HCT116 (cell line): Measurements from ENCODE around the gene RAET1E. TPM values are rescaled to one million over a fixed set of nuclear protein-coding genes. Genes with fewer than 3 reads are reported as not detected.

ENCODE experiments used
- ATAC-seq: fragments of 200-7000 bp; cut with Tn5 transposase; 2 replicates; pipeline ENCODE4 v1.9.1; 2020; ENCODE audit warnings: mild to moderate bottlenecking, moderate library complexity
- BruUV-seq: library from RNA; stranded (reverse); fragments of 400-500 nt; replicated peaks from 2 replicates; lab custom pipeline; 2021; lab: Mats Ljungman, UMichigan
- CTCF ChIA-PET: fragments of 300-600 bp; sonication (Branson Sonifier 250); formaldehyde crosslinking; loops from one replicate; lab custom pipeline; 2021; ENCODE audit warnings: antibody characterized with exemption; lab: Charles Lee
- POLR2A ChIA-PET: fragments of 300-600, 350-600 bp; sonication (Branson Sonifier 250); formaldehyde crosslinking; loops from one replicate; lab custom pipeline; 2021; ENCODE audit warnings: antibody characterized with exemption; lab: Charles Lee
- RAD21 ChIA-PET, 2 experiments: fragments of 300-600 bp; sonication (Branson Sonifier 250); formaldehyde crosslinking; loops; one replicate each; lab custom pipeline; 2023; ENCODE audit warnings: low total read pairs in 2 of 2; ENCODE audit not compliant: uncharacterized antibody in 2 of 2, unreplicated experiment in 2 of 2, low non-redundant PET in 1 of 2; lab: Charles Lee
- DNase-seq: peaks from one replicate; pipeline ENCODE4 v3.0.0-alpha.2; 2010; ENCODE audit warnings: low read depth, low spot score
- H2AFZ ChIP-seq: fragments of 200-600 bp; shearing (Covaris generic), sonication (generic); 2 replicates; pipeline ENCODE4 v1.6.1; 2017; ENCODE audit warnings: low read depth, mixed run types, mixed read lengths, antibody characterized with exemption, low read length; ENCODE audit not compliant: poor library complexity, severe bottlenecking
- H3K27ac ChIP-seq: 2 replicates; pipeline ENCODE4 v1.5.1; 2012; ENCODE audit warnings: low read depth, low read length
- H3K27me3 ChIP-seq: fragments of 200-600 bp; sonication (generic); 2 replicates; pipeline ENCODE4 v1.6.1; 2016; ENCODE audit warnings: mixed run types, low read length, mixed read lengths; ENCODE audit not compliant: insufficient read depth
- H3K36me3 ChIP-seq, 2 experiments: fragments of 200-500 bp in 1 of 2; fragments of 200-600 bp in 1 of 2; sonication (Bioruptor generic) in 1 of 2; sonication (generic) in 1 of 2; 2 replicates each; pipeline versions ENCODE4 v1.5.1 to v1.6.1; 2014 to 2016; ENCODE audit warnings: low read length in 2 of 2, inconsistent platforms in 1 of 2, mixed read lengths in 1 of 2, mixed run types in 1 of 2; ENCODE audit not compliant: insufficient read depth in 2 of 2, control insufficient read depth in 1 of 2
- H3K4me1 ChIP-seq, 2 experiments: fragments of 200-600 bp in 1 of 2; sonication (generic) in 1 of 2; 2 replicates each; pipeline versions ENCODE4 v1.5.1 to v1.6.1; 2012 to 2017; ENCODE audit warnings: low read length in 2 of 2, inconsistent platforms in 1 of 2, mild to moderate bottlenecking in 1 of 2, mixed read lengths in 1 of 2, mixed run types in 1 of 2, moderate library complexity in 1 of 2; ENCODE audit not compliant: insufficient read depth in 2 of 2, control insufficient read depth in 1 of 2
- H3K4me2 ChIP-seq: fragments of 200-600 bp; sonication (generic); 2 replicates; pipeline ENCODE4 v1.6.1; 2017; ENCODE audit warnings: mixed run types, low read length, mixed read lengths
- H3K4me3 ChIP-seq, 2 experiments: fragments of 200-600 bp in 1 of 2; sonication (generic) in 1 of 2; replicated peaks in 1 of 2; 2 replicates each; pipeline ENCODE4 v1.5.1; 2011 to 2016; ENCODE audit warnings: low read length in 2 of 2, control low read depth in 1 of 2, low read depth in 1 of 2, mild to moderate bottlenecking in 1 of 2, mixed read lengths in 1 of 2, mixed run types in 1 of 2
- H3K79me2 ChIP-seq: fragments of 200-600 bp; sonication (generic); 2 replicates; pipeline ENCODE4 v1.6.1; 2017; ENCODE audit warnings: mild to moderate bottlenecking, mixed run types, low read length, moderate library complexity, mixed read lengths; ENCODE audit not compliant: insufficient read depth
- H3K9ac ChIP-seq: fragments of 200-600 bp; sonication (generic); 2 replicates; pipeline ENCODE4 v1.6.1; 2016; ENCODE audit warnings: low read length, mixed read lengths
- H3K9me2 ChIP-seq: fragments of 200-600 bp; sonication (generic), shearing (Covaris generic); 2 replicates; pipeline ENCODE4 v1.6.1; 2017; ENCODE audit warnings: mixed run types, mild to moderate bottlenecking, moderate library complexity; ENCODE audit not compliant: insufficient read depth
- H3K9me3 ChIP-seq, 2 experiments: fragments of 200-500 bp in 1 of 2; fragments of 200-600 bp in 1 of 2; sonication (Bioruptor generic) in 1 of 2; sonication (generic) in 1 of 2; 2 replicates each; pipeline ENCODE4 v1.6.1; 2014 to 2017; ENCODE audit warnings: low read length in 2 of 2, mixed read lengths in 2 of 2, inconsistent platforms in 1 of 2, low read depth in 1 of 2, mild to moderate bottlenecking in 1 of 2, mixed run types in 1 of 2, moderate library complexity in 1 of 2; ENCODE audit not compliant: control insufficient read depth in 1 of 2, insufficient read depth in 1 of 2
- H4K20me1 ChIP-seq: fragments of 200-600 bp; sonication (generic), shearing (Covaris generic); 2 replicates; pipeline ENCODE4 v1.6.1; 2017; ENCODE audit warnings: mixed run types, mild to moderate bottlenecking, moderate library complexity; ENCODE audit not compliant: insufficient read depth
- CBX3 ChIP-seq: IDR thresholded peaks from 2 replicates; pipeline ENCODE4 v1.6.1; 2012; ENCODE audit warnings: low read depth
- CEBPB ChIP-seq: IDR thresholded peaks from 2 replicates; pipeline ENCODE4 v1.6.1; 2012; ENCODE audit warnings: low read depth
- EGR1 ChIP-seq: IDR thresholded peaks from 2 replicates; pipeline ENCODE4 v1.6.1; 2012; ENCODE audit warnings: low read depth
- ELF1 ChIP-seq: IDR thresholded peaks from 2 replicates; pipeline ENCODE4 v1.6.1; 2012; ENCODE audit warnings: low read depth, borderline replicate concordance
- EZH2 ChIP-seq: fragments of 200-600 bp; sonication (generic); IDR thresholded peaks from 2 replicates; pipeline ENCODE4 v1.6.1; 2017; ENCODE audit warnings: antibody characterized with exemption, mixed run types
- EZH2phosphoT487 ChIP-seq: fragments of 200-600 bp; IDR thresholded peaks from 2 replicates; pipeline ENCODE4 v1.6.1; 2018; ENCODE audit warnings: antibody characterized with exemption, borderline replicate concordance
- JUND ChIP-seq: IDR thresholded peaks from 2 replicates; pipeline ENCODE4 v1.6.1; 2012
- POLR2A ChIP-seq: IDR thresholded peaks from 2 replicates; pipeline ENCODE4 v1.7.0; 2011; ENCODE audit warnings: borderline replicate concordance; ENCODE audit not compliant: insufficient read depth, insufficient read length; ENCODE audit errors: extremely low read depth
- POLR2AphosphoS5 ChIP-seq: IDR thresholded peaks from 2 replicates; pipeline ENCODE4 v1.6.1; 2011; ENCODE audit warnings: mild to moderate bottlenecking, low read depth, low read length, moderate library complexity
- RAD21 ChIP-seq: IDR thresholded peaks from 2 replicates; pipeline ENCODE4 v1.6.1; 2012; ENCODE audit warnings: low read depth, mild to moderate bottlenecking
- SP1 ChIP-seq: IDR thresholded peaks from 2 replicates; pipeline ENCODE4 v1.6.1; 2012; ENCODE audit warnings: low read depth
- TCF7L2 ChIP-seq: IDR thresholded peaks from 2 replicates; pipeline ENCODE4 v1.7.0; 2011; ENCODE audit warnings: borderline replicate concordance, inconsistent platforms; ENCODE audit not compliant: insufficient read depth, insufficient read length; ENCODE audit errors: extremely low read depth
- YY1 ChIP-seq: IDR thresholded peaks from 2 replicates; pipeline ENCODE4 v1.6.1; 2011; ENCODE audit warnings: low read length, low read depth, moderate library complexity, mild to moderate bottlenecking; ENCODE audit not compliant: insufficient replicate concordance; ENCODE audit errors: extremely low read depth
- ZFX ChIP-seq: fragments of 450-650 bp; IDR thresholded peaks from 2 replicates; pipeline ENCODE4 v1.6.1; 2017
- intact Hi-C: fragments of 100-400 bp; cut with micrococcal nuclease; formaldehyde crosslinking; loops from 2 replicates; pipeline ENCODE4 v1.10.0; 2022
- total RNA-seq: library from RNA; stranded (reverse); gene quantifications from one replicate; pipeline ENCODE4 v1.2.1, GENCODE V29; 2021; ENCODE audit not compliant: unreplicated experiment
- TF ChIP-seq, protein P1 (sequence below): IDR thresholded peaks from 2 replicates; pipeline ENCODE4 v1.6.1; 2012
- TF ChIP-seq, protein P2 (sequence below): IDR thresholded peaks from 2 replicates; pipeline ENCODE4 v1.6.1; 2011; ENCODE audit warnings: mild to moderate bottlenecking, low read length, moderate library complexity; ENCODE audit not compliant: insufficient replicate concordance; ENCODE audit errors: extremely low read depth
- TF ChIP-seq, protein P3 (sequence below), 3 experiments: fragments of 200-600 bp in 1 of 3; sonication (generic) in 1 of 3; IDR thresholded peaks in 2 of 3; conservative IDR thresholded peaks in 1 of 3; 2 replicates each; pipeline ENCODE4 v1.5.1; 2012 to 2017; ENCODE audit warnings: low read depth in 2 of 3, low read length in 2 of 3, antibody characterized with exemption in 1 of 3, borderline replicate concordance in 1 of 3, control low read depth in 1 of 3, mild to moderate bottlenecking in 1 of 3, mixed read lengths in 1 of 3, mixed run types in 1 of 3, moderate library complexity in 1 of 3; ENCODE audit not compliant: insufficient read depth in 1 of 3
- TF ChIP-seq, protein P4 (sequence below): IDR thresholded peaks from 2 replicates; pipeline ENCODE4 v1.6.1; 2012; ENCODE audit warnings: low read depth
- TF ChIP-seq, protein P5 (sequence below): IDR thresholded peaks from 2 replicates; pipeline ENCODE4 v1.6.1; 2012

The RAET1E gene
- total RNA-seq, 1 experiment from 2014 or later = 3.9 TPM

DNA sequence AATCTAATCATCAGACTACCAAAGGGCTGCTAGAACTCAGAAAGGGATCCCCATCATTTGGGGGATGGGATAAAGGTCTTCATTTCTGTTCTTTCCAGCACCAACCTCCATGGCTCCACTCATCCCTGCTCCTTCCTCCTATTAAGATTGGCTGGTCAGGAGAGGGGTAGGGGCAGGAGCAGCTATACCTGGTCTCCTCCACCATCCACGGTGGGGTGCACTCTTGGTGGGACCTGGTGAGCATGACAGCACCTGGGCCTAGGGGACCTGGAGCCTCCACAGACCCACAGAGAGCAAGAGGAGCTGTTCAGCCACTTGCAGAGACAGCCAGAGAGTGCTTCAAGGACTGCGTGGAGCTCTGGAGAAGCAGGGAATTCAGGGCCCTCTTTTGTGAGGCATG lies 37.8 kb upstream of the RAET1E start:
- intact Hi-C loops = loop anchor here (2.0 kb wide), 2 partner anchors 81 to 459 kb away; no protein-coding TSS in a partner anchor
- Histone ChIP-seq H3K4me3 (no peak overlapping the region), H3K9me2 (no peaks in the 10 kb centered on the region), H3K36me3 (no peaks in the 10 kb centered on the region), H3K27ac (no peak overlapping the region), H2AFZ (no peak overlapping the region), H3K9me3 (no peaks in the 10 kb centered on the region)
- ATAC-seq = no peak
- ChIA-PET RAD21 (no interaction called here), CTCF (interaction anchor here (1.3 kb wide), 1 partner anchor 81 kb away, joined by 3 read pairs; no protein-coding TSS in a partner anchor)
- BruUV-seq = no TSS peak
- TF ChIP-seq, protein P1, sequence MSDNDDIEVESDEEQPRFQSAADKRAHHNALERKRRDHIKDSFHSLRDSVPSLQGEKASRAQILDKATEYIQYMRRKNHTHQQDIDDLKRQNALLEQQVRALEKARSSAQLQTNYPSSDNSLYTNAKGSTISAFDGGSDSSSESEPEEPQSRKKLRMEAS = no peak
- TF ChIP-seq, protein P2, sequence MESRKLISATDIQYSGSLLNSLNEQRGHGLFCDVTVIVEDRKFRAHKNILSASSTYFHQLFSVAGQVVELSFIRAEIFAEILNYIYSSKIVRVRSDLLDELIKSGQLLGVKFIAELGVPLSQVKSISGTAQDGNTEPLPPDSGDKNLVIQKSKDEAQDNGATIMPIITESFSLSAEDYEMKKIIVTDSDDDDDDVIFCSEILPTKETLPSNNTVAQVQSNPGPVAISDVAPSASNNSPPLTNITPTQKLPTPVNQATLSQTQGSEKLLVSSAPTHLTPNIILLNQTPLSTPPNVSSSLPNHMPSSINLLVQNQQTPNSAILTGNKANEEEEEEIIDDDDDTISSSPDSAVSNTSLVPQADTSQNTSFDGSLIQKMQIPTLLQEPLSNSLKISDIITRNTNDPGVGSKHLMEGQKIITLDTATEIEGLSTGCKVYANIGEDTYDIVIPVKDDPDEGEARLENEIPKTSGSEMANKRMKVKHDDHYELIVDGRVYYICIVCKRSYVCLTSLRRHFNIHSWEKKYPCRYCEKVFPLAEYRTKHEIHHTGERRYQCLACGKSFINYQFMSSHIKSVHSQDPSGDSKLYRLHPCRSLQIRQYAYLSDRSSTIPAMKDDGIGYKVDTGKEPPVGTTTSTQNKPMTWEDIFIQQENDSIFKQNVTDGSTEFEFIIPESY = no peak
- TF ChIP-seq POLR2A (no peak), YY1 (no peak), ZFX (no peak), ELF1 (no peak), JUND (no peak), CEBPB (no peak), EZH2 (no peak), EZH2phosphoT487 (no peak), SP1 (no peak), POLR2AphosphoS5 (no peak), CBX3 (no peak), TCF7L2 (no peak), EGR1 (no peak), RAD21 (no peak)
- TF ChIP-seq, protein P3, sequence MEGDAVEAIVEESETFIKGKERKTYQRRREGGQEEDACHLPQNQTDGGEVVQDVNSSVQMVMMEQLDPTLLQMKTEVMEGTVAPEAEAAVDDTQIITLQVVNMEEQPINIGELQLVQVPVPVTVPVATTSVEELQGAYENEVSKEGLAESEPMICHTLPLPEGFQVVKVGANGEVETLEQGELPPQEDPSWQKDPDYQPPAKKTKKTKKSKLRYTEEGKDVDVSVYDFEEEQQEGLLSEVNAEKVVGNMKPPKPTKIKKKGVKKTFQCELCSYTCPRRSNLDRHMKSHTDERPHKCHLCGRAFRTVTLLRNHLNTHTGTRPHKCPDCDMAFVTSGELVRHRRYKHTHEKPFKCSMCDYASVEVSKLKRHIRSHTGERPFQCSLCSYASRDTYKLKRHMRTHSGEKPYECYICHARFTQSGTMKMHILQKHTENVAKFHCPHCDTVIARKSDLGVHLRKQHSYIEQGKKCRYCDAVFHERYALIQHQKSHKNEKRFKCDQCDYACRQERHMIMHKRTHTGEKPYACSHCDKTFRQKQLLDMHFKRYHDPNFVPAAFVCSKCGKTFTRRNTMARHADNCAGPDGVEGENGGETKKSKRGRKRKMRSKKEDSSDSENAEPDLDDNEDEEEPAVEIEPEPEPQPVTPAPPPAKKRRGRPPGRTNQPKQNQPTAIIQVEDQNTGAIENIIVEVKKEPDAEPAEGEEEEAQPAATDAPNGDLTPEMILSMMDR (IDR thresholded peaks at IDR 0.05 in 2 of 3, conservative IDR thresholded peaks at IDR 0.05 in 1 of 3; ENCODE audit: borderline replicate concordance in 1 of 3, insufficient read depth in 1 of 3, low read depth in 2 of 3, low read length in 2 of 3) = no peak
- TF ChIP-seq, protein P4, sequence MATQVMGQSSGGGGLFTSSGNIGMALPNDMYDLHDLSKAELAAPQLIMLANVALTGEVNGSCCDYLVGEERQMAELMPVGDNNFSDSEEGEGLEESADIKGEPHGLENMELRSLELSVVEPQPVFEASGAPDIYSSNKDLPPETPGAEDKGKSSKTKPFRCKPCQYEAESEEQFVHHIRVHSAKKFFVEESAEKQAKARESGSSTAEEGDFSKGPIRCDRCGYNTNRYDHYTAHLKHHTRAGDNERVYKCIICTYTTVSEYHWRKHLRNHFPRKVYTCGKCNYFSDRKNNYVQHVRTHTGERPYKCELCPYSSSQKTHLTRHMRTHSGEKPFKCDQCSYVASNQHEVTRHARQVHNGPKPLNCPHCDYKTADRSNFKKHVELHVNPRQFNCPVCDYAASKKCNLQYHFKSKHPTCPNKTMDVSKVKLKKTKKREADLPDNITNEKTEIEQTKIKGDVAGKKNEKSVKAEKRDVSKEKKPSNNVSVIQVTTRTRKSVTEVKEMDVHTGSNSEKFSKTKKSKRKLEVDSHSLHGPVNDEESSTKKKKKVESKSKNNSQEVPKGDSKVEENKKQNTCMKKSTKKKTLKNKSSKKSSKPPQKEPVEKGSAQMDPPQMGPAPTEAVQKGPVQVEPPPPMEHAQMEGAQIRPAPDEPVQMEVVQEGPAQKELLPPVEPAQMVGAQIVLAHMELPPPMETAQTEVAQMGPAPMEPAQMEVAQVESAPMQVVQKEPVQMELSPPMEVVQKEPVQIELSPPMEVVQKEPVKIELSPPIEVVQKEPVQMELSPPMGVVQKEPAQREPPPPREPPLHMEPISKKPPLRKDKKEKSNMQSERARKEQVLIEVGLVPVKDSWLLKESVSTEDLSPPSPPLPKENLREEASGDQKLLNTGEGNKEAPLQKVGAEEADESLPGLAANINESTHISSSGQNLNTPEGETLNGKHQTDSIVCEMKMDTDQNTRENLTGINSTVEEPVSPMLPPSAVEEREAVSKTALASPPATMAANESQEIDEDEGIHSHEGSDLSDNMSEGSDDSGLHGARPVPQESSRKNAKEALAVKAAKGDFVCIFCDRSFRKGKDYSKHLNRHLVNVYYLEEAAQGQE = no peak
- TF ChIP-seq, protein P5, sequence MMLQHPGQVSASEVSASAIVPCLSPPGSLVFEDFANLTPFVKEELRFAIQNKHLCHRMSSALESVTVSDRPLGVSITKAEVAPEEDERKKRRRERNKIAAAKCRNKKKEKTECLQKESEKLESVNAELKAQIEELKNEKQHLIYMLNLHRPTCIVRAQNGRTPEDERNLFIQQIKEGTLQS = no peak
- TF ChIP-seq, all 23 proteins: peak for 0
- no peaks in the 10 kb centered on the region for H4K20me1 ChIP-seq
- no peaks in the 10 kb centered on the region for H3K27me3 ChIP-seq
- no peak overlapping the region for H3K9ac ChIP-seq
- H3K4me2 ChIP-seq = no peak overlapping the region
- H3K79me2 ChIP-seq = no peaks in the 10 kb centered on the region
- POLR2A ChIA-PET = no interaction called here
- DNase-seq = no peak
- peaks cover 0 to 3% of the 10 kb centered on the region in 2 experiments; a peak in 1 of 4 replicates for H3K4me1 ChIP-seq
